ENCODE data around the gene PRF1. TPM values are rescaled to one million over a fixed set of nuclear protein-coding genes. Genes with fewer than 3 reads are reported as not detected.

Gene PRF1
- total and polyA plus RNA-seq, 8 donors = 2.6 to 15.0 (median 4.5) TPM

- H3K9me3 ChIP-seq = no peaks in the 10 kb centered on the region
- intact Hi-C loops (cut with DNase I) = no loop called here
- H3K4me1 ChIP-seq = peaks cover 29 to 33% of the 10 kb centered on the region in 2 donors
- no peaks in the 10 kb centered on the region for H3K36me3 ChIP-seq
- H3K27me3 ChIP-seq = no peaks in the 10 kb centered on the region
- no peak for ATAC-seq
- DNase-seq = no peak
- H3K4me3 ChIP-seq = no peak overlapping the region
- TF ChIP-seq, protein P1, sequence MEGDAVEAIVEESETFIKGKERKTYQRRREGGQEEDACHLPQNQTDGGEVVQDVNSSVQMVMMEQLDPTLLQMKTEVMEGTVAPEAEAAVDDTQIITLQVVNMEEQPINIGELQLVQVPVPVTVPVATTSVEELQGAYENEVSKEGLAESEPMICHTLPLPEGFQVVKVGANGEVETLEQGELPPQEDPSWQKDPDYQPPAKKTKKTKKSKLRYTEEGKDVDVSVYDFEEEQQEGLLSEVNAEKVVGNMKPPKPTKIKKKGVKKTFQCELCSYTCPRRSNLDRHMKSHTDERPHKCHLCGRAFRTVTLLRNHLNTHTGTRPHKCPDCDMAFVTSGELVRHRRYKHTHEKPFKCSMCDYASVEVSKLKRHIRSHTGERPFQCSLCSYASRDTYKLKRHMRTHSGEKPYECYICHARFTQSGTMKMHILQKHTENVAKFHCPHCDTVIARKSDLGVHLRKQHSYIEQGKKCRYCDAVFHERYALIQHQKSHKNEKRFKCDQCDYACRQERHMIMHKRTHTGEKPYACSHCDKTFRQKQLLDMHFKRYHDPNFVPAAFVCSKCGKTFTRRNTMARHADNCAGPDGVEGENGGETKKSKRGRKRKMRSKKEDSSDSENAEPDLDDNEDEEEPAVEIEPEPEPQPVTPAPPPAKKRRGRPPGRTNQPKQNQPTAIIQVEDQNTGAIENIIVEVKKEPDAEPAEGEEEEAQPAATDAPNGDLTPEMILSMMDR (IDR thresholded peaks at IDR 0.05) = no peak
- H3K27ac ChIP-seq = no peak overlapping the region
These were observed 16.1 kb downstream of the PRF1 start for GRCh38 chr10:70586348-70586930.

DNA sequence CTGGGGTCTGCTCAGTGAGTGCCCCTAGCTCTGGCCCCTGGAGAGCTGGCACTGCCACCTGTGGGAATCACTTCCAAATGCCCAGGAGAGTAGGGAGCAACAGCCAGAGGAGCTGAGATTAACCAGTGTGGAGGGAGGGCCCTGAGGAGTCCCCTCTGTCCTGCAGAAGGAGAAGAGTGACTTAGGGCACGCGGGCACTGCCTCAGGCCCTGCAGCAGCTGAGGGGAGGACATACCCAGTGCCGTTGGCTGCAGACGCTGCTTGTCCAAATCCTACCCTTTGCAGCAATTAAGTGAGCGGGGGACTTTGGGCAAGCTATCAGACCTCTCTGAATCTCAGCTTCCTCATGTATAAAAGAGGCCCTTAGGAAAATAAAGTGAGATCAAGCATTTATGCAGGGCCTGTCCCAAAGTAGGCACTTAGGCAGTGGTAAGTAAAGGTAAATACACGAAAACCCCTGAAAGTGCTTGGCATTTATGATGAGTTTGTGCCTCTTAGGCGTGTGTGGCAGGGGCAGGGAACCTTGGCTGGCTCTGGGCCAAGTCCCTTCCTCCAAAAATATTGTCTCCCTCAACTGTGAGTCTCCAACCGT, 16.9 kb downstream of the PRF1 start:
- TF ChIP-seq, protein P1 (IDR thresholded peaks at IDR 0.05) = no peak
- Histone ChIP-seq H3K9me3 (no peaks in the 10 kb centered on the region), H3K27ac (no peak overlapping the region), H3K4me1 (peaks cover 29 to 33% of the 10 kb centered on the region in 2 donors), H3K36me3 (no peaks in the 10 kb centered on the region), H3K4me3 (no peak overlapping the region), H3K27me3 (no peaks in the 10 kb centered on the region)
- ATAC-seq (peak; percentile 74), DNase-seq (peak in 1 of 4 donors; percentile 54)
- intact Hi-C loops (cut with DNase I) = no loop called here

DNA sequence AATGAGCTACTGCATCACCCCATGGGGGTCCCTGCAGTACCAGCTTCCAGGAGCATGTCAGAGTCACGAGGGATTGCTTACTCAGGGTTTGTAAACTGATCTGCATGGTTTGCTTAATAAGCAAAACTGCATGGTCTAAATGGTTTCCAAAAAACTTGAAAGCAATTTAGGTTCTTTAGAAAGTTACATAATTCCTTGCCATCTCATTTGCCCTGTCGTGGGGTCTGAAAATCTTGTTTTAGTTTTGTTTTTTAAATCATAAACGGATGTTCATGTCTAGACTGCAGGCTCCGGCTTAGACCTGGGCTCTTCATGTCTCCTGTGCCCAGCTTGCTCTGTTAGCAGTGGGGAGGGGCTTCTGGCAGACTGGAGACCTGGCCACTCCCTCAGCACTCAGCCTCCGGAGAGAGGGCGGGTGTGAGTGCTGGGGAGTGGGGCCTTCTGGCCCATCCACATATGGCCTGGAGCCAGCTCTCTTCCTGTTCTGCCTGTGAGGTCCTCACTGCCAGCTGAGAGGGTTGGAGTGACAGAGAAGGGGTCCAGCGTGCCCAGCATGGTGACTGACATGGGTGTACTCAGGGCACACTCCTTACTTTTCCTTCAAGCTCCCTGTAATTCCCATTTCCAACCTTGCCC, 17.5 kb downstream of the PRF1 start:
- H3K36me3 ChIP-seq = no peaks in the 10 kb centered on the region
- no peaks in the 10 kb centered on the region for H3K9me3 ChIP-seq
- H3K4me3 ChIP-seq = no peak overlapping the region
- DNase-seq (peak; percentile 70 to 93 (median 78)), ATAC-seq (peak; percentile 95)
- TF ChIP-seq, protein P1 (IDR thresholded peaks at IDR 0.05) = no peak
- peaks cover 27 to 30% of the 10 kb centered on the region in 2 donors for H3K4me1 ChIP-seq
- no peak overlapping the region for H3K27ac ChIP-seq
- H3K27me3 ChIP-seq = no peaks in the 10 kb centered on the region
- intact Hi-C loops (cut with DNase I) = no loop called here

DNA sequence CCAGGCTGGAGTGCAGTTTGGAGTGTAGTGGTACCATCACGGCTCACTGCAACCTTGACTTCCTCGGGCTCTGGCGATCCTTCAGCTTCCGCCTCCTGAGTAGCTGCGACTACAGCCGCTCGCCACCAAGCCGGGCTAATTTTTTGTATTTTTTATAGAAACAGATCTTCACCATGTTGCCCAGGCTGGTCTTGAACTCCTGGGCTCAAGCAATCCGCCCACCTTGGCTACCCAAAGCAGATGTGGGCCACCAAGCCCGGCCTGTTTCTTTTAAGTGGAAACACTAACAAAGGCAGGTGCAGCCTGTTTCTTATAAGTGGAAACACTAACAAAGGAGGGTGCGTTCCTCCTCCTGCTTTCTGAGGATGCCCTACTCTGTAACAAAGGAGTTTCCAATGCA, 18.2 kb downstream of the PRF1 start:
- intact Hi-C loops (cut with DNase I) = no loop called here

GRCh38 chr10:70583669-70584037, 18.9 kb downstream of the PRF1 start:
- H3K27me3 ChIP-seq = no peaks in the 10 kb centered on the region
- no peaks in the 10 kb centered on the region for H3K9me3 ChIP-seq
- ATAC-seq (no peak), DNase-seq (no peak)
- intact Hi-C loops (cut with DNase I) = no loop called here
- H3K27ac ChIP-seq = no peak overlapping the region
- TF ChIP-seq, protein P1 (IDR thresholded peaks at IDR 0.05) = no peak
- peaks cover 15 to 28% of the 10 kb centered on the region in 2 donors for H3K4me1 ChIP-seq
- no peaks in the 10 kb centered on the region for H3K36me3 ChIP-seq
- H3K4me3 ChIP-seq = no peak overlapping the region

More for the DNA sequence above, 18.2 kb downstream of the PRF1 start:
- Histone ChIP-seq H3K4me3 (no peak overlapping the region), H3K9me3 (no peaks in the 10 kb centered on the region), H3K27me3 (no peaks in the 10 kb centered on the region), H3K27ac (no peak overlapping the region), H3K36me3 (no peaks in the 10 kb centered on the region), H3K4me1 (peaks cover 21 to 24% of the 10 kb centered on the region in 2 donors)
- TF ChIP-seq, protein P1 (IDR thresholded peaks at IDR 0.05) = no peak
- ATAC-seq = peak; percentile 14
- no peak for DNase-seq

Measured in left lung (tissue), 10 donors.